HEK293 (cell line): ENCODE data around the gene RPS6KA2.

ENCODE experiments used
- CTCF ChIP-seq: fragments of 450-650 bp; formaldehyde crosslinking; IDR thresholded peaks from 2 replicates; pipeline ENCODE4 v1.5.1; 2016; ENCODE audit warnings: missing biosample characterization, missing genetic modification characterization
- SALL2 ChIP-seq: fragments of 450-650 bp; formaldehyde crosslinking; IDR thresholded peaks from 2 replicates; pipeline ENCODE4 v1.5.0; 2017; ENCODE audit warnings: missing biosample characterization, mild to moderate bottlenecking, missing genetic modification characterization, borderline replicate concordance
- ZNF433 ChIP-seq: fragments of 450-650 bp; formaldehyde crosslinking; IDR thresholded peaks from 2 replicates; pipeline ENCODE4 v1.5.1; 2016; ENCODE audit warnings: missing biosample characterization, missing genetic modification characterization, low read depth
- ZNF555 ChIP-seq: fragments of 450-650 bp; formaldehyde crosslinking; conservative IDR thresholded peaks from 2 replicates; pipeline ENCODE4 v1.5.1; 2017; ENCODE audit warnings: missing biosample characterization, mild to moderate bottlenecking, missing genetic modification characterization, inconsistent platforms
- ZNF777 ChIP-seq: fragments of 450-650 bp; formaldehyde crosslinking; IDR thresholded peaks from 2 replicates; pipeline ENCODE4 v1.5.1; 2017; ENCODE audit warnings: missing biosample characterization, missing genetic modification characterization, borderline replicate concordance
- TF ChIP-seq, protein P1 (sequence below): fragments of 450-650 bp; formaldehyde crosslinking; IDR thresholded peaks from 2 replicates; pipeline ENCODE4 v1.5.1; 2016; ENCODE audit warnings: missing biosample characterization, missing genetic modification characterization, low read depth

DNA sequence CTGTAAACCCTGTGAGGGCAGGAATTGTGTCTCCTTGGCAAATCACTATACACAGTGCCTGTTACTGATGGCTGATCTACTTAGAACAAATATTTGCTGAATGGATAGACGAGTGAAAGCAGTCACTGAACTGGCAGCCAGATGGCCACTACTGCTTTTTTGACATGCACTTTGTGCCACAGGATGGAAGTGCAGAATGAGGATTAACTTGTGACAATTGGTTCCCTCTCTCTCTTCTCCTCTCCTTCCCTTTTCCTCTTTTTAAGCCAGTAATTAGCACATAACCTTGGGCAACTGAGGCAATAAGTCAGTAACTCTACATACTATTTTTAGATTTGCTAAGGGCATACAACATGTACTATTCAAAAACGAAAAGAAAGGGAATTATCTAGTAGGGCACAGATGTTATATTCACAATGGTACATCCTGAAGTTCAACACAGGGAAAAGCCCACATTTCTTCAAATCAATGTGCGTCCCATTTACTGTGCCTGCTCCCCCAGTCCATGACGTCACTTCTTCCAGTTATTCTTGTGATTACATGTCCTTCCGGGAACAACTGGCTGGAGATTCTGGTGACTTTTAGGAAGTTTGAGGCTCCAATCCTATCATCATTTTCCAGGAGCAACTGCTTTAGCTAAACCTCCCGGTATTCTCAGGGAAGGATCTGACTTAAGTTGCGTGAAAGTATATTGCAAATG, 17.0 kb upstream of the RPS6KA2 start:
- no peak for TF ChIP-seq SALL2 (tag by site-specific recombination)
- no peak for TF ChIP-seq ZNF555
- TF ChIP-seq CTCF (tag by site-specific recombination), result no peak
- TF ChIP-seq ZNF433, result no peak
- TF ChIP-seq ZNF777 (tag by site-specific recombination), result no peak
- TF ChIP-seq, protein P1, sequence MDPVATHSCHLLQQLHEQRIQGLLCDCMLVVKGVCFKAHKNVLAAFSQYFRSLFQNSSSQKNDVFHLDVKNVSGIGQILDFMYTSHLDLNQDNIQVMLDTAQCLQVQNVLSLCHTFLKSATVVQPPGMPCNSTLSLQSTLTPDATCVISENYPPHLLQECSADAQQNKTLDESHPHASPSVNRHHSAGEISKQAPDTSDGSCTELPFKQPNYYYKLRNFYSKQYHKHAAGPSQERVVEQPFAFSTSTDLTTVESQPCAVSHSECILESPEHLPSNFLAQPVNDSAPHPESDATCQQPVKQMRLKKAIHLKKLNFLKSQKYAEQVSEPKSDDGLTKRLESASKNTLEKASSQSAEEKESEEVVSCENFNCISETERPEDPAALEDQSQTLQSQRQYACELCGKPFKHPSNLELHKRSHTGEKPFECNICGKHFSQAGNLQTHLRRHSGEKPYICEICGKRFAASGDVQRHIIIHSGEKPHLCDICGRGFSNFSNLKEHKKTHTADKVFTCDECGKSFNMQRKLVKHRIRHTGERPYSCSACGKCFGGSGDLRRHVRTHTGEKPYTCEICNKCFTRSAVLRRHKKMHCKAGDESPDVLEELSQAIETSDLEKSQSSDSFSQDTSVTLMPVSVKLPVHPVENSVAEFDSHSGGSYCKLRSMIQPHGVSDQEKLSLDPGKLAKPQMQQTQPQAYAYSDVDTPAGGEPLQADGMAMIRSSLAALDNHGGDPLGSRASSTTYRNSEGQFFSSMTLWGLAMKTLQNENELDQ (tag by site-specific recombination), result no peak
